Left kidney (tissue), 2 donors: ENCODE data around the gene CDH4. TPM values are rescaled to one million over a fixed set of nuclear protein-coding genes. Genes with fewer than 3 reads are reported as not detected.

Source experiments
- DNase-seq: peaks from one replicate; pipeline ENCODE4 v3.0.0-alpha.2; 2013
- polyA plus RNA-seq: library from polyadenylated mRNA; unstranded; fragments of 120-200 nt; gene quantifications from one replicate; pipeline ENCODE4 v1.2.1, GENCODE V29; 2013; ENCODE audit not compliant: insufficient read length

CDH4 gene
- polyA plus RNA-seq, 1 donor = 7.3 TPM

DNA sequence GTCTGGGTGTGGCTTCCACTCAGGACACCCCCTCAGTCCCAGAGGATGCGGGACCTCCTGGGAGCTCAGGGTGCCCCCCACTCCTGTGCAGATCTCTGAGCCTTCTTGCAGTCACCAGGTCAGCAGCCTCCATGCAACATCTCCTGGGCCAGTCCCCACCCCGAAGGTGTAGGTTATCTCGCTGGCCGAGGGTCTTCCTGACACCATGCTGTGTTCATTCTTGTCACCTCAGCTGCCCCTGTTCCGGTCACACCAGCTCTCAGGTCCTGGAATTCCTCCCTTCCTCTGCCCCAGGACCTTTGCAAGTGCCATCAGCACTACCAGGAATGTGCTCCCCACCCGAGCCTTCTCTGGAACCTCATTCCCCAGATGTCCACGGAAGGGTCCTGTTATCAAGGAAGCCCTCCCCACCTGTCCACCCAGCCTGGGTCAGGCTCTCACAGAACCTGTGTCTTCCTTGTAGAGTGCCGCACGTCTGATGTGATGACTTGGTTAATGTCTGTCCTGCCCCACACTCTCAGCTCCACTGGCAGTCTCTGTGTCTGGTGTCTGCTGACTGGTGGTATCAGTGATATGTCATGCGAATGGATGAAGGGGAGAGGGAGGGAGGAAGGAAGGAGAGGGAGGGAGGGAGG is 484.1 kb downstream of the CDH4 start:
- DNase-seq = no peak

DNA sequence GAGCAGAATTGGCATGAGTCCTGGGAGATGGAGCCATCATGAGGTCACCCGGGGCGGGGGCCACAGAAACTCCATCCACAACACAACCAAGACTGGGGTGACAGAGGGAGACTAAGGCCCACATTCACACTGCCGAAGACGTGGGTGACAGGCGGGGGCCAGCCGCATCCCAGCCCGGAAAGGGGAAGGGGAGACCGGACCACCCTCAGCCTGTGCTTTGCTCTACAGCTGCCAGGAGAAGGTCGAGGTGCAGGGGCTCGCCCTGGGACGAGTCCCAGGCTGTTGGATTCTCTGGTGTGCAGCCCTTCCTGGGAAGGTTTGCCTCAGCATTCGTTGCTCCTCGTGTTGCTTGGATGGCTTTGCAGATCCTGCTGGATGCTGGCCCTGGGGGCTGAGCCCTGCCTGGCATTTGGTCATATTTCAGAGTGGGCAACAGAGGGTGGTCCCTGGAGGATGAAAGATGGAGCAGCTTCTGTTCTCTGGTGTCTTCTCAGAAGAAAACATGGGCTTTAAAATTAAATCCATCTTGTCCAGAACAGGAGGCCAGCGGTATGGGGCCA is 484.8 kb downstream of the CDH4 start:
- no peak for DNase-seq

DNA sequence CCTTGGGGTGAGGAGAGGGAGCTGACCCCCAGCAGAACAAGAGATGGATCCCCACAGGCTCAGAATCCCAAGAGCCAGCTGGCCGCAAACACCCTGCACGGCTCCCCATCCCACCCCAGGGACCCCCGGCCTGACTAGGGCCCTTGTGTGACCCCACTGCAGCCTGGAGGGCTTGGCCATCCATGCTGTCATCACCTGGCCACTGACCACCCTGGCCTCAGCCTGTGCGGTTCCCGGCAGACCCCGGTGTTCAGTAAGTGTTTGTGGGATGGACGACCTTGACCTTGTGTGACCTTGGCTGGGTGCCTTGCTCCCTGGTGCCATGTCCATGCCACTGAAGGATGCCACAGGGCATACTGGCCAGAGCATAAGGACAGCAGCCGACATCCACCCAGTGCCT is 485.3 kb downstream of the CDH4 start:
- no peak for DNase-seq

DNA sequence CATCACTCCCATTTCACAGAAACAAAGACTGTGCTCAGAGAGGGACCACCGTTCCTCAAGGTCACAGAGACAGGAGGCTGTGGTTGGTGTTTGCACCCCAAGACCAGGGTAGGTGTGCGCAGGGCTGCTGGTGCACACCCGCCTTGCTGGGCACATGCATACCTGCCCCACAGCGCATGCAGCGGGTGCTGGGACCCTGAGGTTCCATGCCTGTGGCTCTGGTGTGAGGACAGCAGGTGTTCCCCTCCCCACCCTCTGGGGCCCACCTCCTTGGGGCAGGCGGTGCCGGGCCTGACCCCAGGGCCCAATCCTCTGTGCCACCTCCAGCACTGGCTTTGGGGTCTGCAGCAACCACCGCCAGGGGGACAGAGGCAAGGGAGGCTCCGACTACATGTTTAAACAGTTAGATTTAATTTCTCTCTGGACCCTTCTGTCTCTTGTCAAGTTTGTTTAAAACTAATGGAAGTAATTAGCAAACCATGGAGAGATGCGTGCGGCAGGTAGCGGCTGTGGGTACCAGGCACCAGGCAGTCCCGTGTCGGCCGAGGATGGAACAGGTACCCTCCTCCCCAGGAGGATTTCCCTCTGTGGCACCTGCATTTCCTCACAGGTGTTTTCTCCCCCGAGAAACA is 485.9 kb downstream of the CDH4 start:
- no peak for DNase-seq

DNA sequence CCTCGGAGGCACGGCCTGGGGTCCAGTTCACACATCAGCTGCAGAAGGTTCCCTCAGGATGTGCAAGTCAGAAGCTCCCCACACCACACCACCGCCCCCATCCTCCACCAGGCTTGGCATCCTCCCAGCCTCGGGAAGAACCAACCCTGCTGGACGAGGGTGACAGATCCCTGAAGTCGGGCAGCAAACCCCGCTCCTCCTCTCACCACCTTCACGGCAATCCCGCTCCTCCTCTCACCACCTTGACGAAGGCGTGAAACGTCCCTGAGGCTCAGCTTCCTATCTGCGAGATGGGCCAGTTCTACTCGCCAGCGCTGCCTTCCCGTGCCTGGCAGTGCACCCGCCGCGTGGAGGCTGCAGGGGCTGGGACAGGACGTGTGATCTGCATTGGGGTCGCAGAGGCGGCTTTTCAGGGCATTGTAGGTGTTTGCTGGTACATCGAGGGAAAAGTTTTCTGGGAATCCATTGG is 486.6 kb downstream of the CDH4 start:
- no peak for DNase-seq

DNA sequence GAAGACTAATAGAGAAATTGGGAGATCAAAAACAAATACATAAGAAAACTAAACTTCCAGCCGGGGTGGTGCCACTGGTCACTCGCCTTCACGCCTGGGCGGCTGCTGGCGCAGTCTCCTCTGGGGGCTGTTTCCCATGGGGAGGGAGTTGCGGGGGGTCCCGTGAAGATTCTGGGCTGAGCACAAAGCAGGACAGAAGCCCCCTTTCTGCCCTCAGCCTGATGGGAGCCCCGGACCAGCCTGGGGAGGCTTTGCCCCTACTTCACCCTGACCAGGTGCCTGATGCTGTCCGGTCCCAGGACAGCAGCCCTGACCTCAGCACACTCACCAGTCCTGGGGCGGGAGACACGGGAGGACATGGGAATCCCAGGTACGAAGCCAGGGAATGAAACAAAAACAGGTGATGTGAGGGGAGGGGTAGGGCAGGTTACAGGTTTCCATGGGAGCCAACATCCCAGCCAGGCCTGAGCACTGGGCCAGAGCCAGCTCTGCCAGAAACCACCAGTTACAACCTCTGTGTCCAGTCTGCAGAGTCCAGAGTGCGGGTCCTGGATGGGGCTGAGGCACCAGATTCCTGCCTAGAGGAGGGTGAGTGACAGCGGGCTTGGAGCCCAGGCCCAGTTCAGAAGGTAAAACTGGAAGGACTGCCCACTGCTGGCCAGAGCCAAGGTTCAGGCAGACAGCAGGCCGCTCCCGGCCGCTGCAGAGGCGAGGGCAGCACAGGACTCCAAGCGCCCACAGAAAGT is 487.2 kb downstream of the CDH4 start:
- no peak for DNase-seq

DNA sequence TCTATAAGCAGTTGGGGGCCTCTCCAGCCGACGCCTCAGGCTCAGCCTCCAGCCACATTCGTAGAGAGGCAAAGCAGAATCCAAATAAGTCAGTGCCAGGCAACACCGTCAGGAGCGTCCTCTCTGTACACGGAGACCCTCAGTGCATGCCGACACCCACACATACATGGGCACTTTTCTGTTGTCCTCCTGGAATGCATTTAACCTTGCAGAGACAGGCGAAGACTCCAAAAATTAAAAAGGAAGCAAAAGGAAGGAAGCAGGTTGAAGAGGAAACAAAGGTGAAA is 487.7 kb downstream of the CDH4 start:
- no peak for DNase-seq

DNA sequence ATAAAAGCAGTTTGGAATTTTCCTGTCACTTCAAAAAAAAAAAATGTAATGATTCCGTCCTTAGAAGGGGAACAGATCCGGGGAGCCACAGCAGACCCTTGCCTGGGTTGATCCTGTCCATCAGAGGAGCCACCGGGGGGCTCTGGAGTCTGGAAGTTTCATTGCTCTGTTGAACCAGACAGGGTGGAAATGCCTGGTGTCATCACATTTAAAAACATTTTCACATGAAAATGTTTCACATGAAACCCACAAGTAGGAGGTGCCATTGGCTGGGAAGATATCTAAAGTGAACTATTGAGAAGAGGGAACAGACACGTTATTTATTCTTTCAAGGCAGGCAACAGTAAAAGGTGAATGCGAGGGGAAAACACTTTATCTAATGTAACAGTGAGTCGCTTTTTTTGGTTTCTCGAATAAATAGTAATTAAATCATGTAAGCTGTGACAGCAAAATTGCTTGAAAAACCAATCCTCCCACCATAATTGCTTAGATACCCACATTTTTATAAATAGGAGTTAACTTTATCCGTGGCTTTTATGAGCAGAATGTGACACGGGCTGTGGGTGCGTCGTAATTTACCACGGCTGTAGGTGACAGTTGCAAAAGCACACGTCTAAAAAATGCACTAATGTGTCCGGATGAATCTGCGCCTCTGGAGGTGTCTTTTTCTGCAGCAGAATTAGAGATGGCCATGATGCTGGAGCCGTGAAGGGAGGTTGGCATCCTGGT is 490.2 kb downstream of the CDH4 start:
- DNase-seq = no peak

DNA sequence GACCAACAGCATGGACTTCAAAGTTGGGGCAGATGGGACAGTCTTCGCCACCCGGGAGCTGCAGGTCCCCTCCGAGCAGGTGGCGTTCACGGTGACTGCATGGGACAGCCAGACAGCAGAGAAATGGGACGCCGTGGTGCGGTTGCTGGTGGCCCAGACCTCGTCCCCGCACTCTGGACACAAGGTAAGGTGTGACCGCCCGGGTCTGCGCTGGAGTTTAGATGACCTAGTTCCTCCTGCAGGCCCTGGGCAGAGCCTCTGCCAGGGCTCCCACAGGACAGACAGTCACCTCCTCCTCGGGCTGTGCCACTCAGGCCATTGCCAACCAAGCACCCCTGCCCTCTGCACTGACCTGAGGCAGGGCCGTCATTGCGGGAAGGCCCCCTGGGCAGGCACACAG is 491.5 kb downstream of the CDH4 start:
- no peak for DNase-seq

DNA sequence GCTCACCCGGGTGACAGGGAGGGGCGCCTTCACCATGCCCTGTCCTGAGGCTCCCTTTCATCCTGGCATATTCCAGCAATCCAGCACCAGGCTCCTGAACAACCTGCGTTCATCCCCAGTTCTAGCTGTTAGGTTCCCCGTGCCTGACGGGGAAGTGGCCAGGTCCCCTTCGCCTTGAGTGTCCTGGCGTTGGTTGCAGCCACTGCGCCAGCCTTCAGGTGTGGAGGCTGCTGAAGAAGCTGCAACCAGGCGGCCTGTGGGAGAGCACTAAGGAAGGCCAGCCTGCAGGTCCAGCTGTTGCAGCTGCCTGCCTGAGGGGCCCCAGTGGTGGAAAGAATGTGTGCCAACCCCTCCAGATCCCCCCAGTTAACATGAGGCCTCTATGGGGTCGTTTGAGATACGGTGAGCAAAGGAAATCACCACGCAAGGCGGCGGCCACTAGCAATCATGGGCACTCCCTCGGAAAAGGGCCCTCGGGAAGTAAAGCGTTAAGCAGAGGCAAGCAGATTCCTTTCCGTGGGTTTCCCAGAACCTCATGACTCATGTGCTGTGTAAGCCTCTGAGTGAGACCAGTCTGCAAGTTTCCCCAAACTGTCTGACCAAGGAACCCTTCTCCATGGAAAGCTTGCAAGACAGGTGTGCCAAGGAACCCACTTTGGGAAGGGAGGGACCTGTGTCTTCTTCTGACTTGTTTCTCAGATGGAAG is 492.8 kb downstream of the CDH4 start:
- DNase-seq = no peak

DNA sequence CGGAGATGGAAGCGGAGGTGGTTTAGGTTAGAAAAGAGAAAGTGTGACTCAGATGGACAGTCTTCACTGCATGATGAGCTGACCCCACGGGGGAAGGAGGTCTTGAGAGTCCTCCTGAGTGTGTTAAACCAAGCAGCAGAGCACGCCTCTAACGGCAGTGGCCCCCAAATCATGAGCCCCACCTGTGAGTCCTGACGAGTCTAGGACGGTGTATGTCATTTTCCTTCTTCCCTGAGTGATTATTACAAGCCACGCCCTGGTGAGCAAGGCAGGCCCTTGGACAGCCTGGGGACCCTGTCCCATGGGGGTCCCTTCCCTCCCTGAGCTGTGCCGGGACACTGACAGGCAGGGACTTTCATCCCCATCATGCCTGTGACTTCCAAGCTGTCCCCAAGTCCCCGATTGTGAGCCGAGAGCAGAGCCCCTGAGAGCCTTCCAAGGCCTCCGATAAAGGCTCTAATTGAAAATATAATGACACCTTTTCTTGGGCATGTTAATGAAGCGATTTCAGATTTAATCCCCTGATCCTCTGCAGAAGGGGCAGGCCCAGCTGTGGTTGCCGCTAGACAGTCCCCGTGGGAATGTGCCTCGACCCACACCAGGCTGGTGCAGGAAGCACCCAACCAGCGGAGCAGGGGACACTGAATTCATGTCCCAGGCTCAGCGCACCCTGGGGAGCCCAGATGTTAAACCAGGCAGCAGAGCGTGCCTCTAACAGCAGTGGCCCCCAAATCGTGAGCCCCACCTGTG is 493.5 kb downstream of the CDH4 start:
- no peak for DNase-seq

DNA sequence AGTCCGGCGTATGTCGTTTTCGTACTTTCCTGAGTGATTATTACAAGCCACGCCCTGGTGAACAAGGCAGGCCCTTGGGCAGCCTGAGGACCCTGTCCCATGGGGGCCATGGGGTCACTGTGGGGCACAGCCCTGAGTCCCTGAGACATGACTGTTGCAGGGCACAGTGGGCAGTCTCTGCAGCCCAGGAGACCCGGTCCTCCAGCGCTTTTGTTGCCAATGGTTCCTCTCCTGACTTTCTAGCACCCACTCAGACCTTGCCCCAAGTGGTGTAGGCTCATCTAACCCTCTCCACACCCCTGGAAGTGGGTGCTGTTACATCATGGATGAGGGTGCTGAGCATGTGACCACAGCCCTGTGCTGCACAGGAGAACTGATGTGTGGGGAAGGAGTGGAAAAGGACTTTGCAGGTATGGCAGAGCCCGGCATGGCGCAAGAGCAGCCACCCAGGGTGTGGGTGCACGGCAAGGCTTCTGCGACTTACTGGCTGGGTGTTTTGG is 494.1 kb downstream of the CDH4 start:
- no peak for DNase-seq

DNA sequence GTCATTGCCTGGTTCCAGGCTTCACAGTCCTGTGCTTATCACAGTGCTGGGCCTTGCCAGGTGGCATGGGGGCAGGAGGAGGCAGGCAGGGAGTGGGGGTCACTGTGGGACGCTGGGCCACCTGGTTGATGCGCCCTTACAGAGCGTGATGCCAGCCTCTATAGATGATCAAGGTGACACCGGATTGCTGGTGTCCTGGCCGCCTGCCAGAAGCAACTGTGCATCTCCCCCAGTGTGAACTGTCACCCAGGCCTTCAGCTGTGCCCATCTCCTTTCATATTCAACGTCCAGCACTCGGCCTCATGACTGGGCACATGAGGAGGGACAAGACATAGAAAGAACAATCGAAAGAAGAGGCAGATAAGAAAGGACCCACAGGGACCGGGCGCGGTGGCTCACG is 494.7 kb downstream of the CDH4 start:
- no peak for DNase-seq

DNA sequence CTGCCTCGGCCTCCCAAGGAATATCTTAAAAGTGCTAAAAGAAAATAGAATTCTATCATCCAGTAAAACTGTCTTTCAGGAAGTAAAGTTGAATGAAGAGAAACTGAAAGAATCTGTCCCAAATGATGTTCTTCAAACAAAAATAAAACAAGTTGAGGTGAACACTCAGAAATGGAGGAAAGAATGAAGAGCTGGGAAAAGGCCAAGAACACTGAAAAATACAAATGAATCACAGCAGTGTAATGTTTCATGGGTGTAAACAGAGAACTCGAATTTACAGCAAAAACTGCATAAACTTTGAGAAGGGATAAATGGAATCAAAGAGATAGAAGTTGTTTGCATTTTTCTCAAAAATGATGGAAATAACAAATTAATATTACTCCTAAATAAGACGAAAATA is 496.3 kb downstream of the CDH4 start:
- no peak for DNase-seq

DNA sequence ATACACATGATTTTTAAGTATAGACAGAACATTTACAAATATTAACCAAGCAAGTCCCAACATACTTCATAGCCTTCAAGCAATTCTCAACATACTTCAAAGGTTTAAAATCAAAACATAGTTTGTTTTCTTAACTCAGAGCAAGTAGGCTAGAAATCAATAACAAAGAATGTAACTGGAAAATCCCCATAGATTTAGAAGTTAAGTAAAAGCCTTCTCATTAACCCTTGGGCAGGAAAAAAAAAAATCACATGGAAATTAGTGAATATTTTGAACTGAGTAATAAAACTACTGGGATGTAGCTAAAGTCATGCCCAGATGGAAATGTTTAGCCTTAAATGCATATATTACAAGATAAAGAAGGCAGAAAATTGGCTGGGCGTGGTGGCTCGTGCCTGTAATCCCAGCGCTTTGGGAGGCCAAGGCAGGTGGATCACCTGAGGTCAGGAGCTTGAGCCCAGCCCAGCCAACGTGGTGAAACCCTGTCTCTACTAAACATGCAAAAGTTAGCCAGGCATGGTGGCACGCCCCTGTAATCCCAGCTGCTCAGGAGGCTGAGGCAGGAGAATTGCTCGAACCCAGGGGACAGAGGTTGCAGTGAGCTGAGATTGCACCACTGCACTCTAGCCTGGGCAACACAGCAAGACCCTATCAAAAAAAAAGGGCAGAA is 497.5 kb downstream of the CDH4 start:
- DNase-seq = no peak

DNA sequence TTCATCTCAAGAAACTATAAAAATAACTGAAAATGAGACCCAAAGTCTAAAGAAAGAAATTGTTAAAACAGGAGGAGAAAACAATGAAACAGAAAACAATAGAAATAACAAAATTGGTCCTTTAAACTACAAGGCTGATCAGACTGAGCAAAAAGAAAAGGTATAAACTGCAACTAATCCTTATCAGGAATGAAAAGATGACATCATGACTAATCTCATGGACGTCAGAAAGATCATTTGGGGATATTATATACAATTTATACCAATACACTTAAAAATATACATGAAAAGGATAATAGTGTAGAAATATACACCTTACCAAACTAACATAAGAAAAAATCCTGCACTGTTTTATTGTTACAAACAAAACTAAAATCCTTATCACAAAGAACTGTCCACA is 498.0 kb downstream of the CDH4 start:
- no peak for DNase-seq

DNA sequence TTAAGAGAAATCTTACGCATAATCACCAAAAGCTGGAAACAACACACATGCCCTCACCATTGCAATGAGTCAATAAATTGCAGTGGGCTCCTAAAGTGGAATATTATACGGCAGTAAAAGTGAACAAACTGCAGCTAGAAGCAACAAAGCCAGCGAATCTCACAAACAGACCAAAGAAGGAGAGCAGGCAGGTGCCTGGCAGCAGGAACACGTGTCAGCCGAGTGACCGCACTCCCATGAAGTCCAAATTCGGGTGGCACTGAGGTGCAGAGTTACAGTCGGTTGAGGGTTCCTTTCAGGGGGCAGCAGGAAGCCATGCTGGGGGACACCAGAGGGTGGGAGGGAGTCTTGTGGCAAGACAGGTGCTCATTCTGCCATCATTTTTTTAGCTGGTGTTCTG is 500.5 kb downstream of the CDH4 start:
- DNase-seq = no peak

DNA sequence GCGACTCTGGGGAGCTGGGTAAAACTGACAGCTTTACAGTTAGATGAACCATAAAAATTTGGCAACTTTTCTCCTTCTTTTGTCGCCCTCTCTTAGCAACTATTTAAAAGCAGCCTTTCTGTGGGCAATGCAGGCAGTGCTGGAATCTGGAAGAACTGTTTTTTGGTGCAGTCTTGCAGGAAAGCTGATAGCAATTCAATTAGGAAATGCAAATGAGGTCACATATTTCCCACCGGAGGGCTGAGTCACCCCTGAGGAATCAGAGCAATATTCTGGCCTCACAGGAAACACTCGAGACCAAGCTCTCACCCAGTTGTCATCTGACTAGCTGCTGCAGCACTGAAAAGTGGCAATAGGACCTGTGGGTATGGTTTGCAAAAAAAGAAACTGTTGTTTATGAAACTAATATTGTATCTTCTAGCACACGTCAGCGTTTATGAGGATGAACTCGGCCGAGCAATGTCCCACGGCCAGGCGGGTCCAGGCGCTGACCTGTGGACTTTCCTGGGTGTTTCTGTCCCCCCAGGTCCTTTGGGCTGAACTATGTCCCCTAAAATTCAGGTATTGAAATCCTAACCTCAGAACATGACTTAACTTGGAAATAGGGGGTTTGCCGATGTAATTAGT is 501.4 kb downstream of the CDH4 start:
- DNase-seq = no peak

DNA sequence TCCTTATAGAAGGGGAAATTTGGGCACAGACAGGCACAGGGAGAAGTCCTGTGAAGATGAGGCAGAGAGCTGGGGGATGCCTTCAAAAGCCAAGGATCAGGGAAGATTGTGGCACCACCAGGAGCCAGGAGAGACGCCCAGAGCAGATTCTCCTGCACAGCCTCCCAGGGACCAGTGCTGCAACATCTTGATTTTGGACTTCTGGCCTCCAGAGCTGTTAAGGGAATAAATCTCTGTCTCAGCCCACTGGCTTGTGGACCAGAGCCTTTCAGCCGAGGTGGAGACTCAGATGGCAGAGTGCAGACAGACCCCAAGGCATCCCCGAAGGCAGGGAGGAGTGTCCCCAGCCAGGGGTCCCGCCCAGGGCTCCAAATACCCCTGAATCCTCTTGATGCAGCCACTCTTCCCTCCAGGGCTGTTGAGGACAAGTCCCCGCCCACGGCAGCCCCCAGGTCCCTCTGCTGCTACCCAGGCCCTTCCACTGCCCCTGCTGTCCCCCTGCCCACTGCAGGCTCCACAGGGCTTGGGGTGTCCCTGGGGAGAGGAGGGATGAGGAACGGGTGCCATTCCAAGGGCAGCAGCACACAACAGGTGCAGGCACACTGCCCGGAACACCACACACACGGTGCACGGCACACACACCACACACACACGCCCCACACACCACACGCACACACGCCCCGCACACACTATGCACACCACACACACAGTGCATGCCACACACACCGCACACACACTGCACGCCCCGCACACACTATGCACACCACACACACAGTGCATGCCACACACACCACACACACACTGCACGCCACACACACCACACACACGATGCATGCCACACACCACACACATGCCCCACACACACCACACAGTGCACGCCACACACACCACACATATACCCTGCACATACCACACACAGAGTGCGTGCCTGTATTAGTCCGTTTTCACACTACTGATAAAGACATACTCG is 502.2 kb downstream of the CDH4 start:
- no peak for DNase-seq
